HepG2 (cell line): Measurements from ENCODE around the gene CSTF1. TPM values are rescaled to one million over a fixed set of nuclear protein-coding genes. Genes with fewer than 3 reads are reported as not detected.

ENCODE experiments used
- ARNT ChIP-seq: fragments of 450-650 bp; IDR thresholded peaks from 2 replicates; pipeline ENCODE4 v1.6.1; 2017
- CBX2 ChIP-seq, 2 experiments: fragments of 200-600 bp in 1 of 2; sonication (generic); formaldehyde crosslinking in 1 of 2; IDR thresholded peaks; 2 replicates each; pipeline versions ENCODE4 v1.7.0 to v1.8.1; 2018 to 2022; ENCODE audit warnings: low read depth in 2 of 2, low read length in 1 of 2, mild to moderate bottlenecking in 1 of 2, missing genetic modification reagents in 1 of 2
- DNMT3B ChIP-seq: conservative IDR thresholded peaks from 2 replicates; pipeline ENCODE4 v1.6.1; 2016; ENCODE audit warnings: missing biosample characterization, control low read depth
- HDAC6 ChIP-seq: fragments of 200-600 bp; sonication (generic); IDR thresholded peaks from 2 replicates; pipeline ENCODE4 v1.7.0; 2017; ENCODE audit warnings: mild to moderate bottlenecking, antibody characterized with exemption, low read length, low read depth
- NFE2L1 ChIP-seq: sonication (generic); formaldehyde crosslinking; IDR thresholded peaks from 2 replicates; pipeline ENCODE4 v1.4.0; 2020; ENCODE audit warnings: missing genetic modification reagents, mild to moderate bottlenecking, borderline replicate concordance
- RARG ChIP-seq: sonication (generic); formaldehyde crosslinking; IDR thresholded peaks from 2 replicates; pipeline ENCODE4 v1.4.0; 2020; ENCODE audit warnings: low read depth, mild to moderate bottlenecking, missing genetic modification reagents
- REXO4 ChIP-seq: sonication (generic); formaldehyde crosslinking; IDR thresholded peaks from 2 replicates; pipeline ENCODE4 v1.8.0; 2022; ENCODE audit warnings: missing genetic modification reagents, mild to moderate bottlenecking, borderline replicate concordance
- ZBTB25 ChIP-seq: IDR thresholded peaks from 2 replicates; pipeline ENCODE4 v1.6.1; 2018; ENCODE audit warnings: missing genetic modification reagents
- ZFP1 ChIP-seq: IDR thresholded peaks from 2 replicates; pipeline ENCODE4 v1.6.1; 2016
- ZNF101 ChIP-seq: sonication (generic); formaldehyde crosslinking; IDR thresholded peaks from 2 replicates; pipeline ENCODE4 v1.4.0; 2020; ENCODE audit warnings: mild to moderate bottlenecking, low read depth, missing genetic modification reagents, borderline replicate concordance
- ZNF235 ChIP-seq: sonication (generic); formaldehyde crosslinking; IDR thresholded peaks from 2 replicates; pipeline ENCODE4 v1.8.1; 2023; ENCODE audit warnings: mild to moderate bottlenecking, missing genetic modification reagents, borderline replicate concordance
- ZNF337 ChIP-seq: sonication (generic); formaldehyde crosslinking; IDR thresholded peaks from 2 replicates; pipeline ENCODE4 v1.5.1; 2020; ENCODE audit warnings: missing genetic modification reagents, low read depth, mild to moderate bottlenecking, borderline replicate concordance
- ZNF407 ChIP-seq: sonication (generic); formaldehyde crosslinking; IDR thresholded peaks from one replicate; pipeline ENCODE4 v1.5.1; 2020; ENCODE audit warnings: mild to moderate bottlenecking, missing genetic modification reagents; ENCODE audit errors: not compliant biosample characterization
- ZNF776 ChIP-seq: sonication (generic); formaldehyde crosslinking; IDR thresholded peaks from 2 replicates; pipeline ENCODE4 v1.4.0; 2020; ENCODE audit warnings: mild to moderate bottlenecking, missing genetic modification reagents
- ZZZ3 ChIP-seq: sonication (generic); formaldehyde crosslinking; IDR thresholded peaks from 2 replicates; pipeline ENCODE4 v1.4.0; 2020; ENCODE audit warnings: missing genetic modification reagents, mild to moderate bottlenecking, borderline replicate concordance
- polyA plus RNA-seq, 8 experiments: library from polyadenylated mRNA; depleted of rRNA in 3 of 8; stranded (reverse) in 7 of 8; unstranded in 1 of 8; fragments of >200 nt; fragmentation: Illumina TruSeq in 4 of 8; extraction: Trizol in 4 of 8; gene quantifications; 2 replicates each; pipeline versions ENCODE4 v1.2.1 to v1.2.3, GENCODE V29; 2011 to 2016; ENCODE audit warnings: low read depth in 4 of 8, missing spikeins in 1 of 8, mixed read lengths in 1 of 8; ENCODE audit not compliant: insufficient read depth in 1 of 8
- total RNA-seq, 5 experiments: library from RNA; depleted of rRNA; stranded (reverse); fragments of >200 nt; fragmentation: Illumina TruSeq; extraction: Trizol; gene quantifications; 2 replicates each; pipeline ENCODE4 v1.2.3, GENCODE V29; 2016; ENCODE audit warnings: low read depth in 1 of 5
- TF ChIP-seq, protein P1 (sequence below): sonication (generic); formaldehyde crosslinking; IDR thresholded peaks from 2 replicates; pipeline ENCODE4 v1.5.0; 2020; ENCODE audit warnings: mild to moderate bottlenecking, missing genetic modification reagents

The CSTF1 gene
- total and polyA plus RNA-seq, 2 of the 13 experiments (the other 11 are each of a cell fraction or from before 2014, with no cell fraction given) = 70.9 to 100 TPM

- TF ChIP-seq, protein P1, sequence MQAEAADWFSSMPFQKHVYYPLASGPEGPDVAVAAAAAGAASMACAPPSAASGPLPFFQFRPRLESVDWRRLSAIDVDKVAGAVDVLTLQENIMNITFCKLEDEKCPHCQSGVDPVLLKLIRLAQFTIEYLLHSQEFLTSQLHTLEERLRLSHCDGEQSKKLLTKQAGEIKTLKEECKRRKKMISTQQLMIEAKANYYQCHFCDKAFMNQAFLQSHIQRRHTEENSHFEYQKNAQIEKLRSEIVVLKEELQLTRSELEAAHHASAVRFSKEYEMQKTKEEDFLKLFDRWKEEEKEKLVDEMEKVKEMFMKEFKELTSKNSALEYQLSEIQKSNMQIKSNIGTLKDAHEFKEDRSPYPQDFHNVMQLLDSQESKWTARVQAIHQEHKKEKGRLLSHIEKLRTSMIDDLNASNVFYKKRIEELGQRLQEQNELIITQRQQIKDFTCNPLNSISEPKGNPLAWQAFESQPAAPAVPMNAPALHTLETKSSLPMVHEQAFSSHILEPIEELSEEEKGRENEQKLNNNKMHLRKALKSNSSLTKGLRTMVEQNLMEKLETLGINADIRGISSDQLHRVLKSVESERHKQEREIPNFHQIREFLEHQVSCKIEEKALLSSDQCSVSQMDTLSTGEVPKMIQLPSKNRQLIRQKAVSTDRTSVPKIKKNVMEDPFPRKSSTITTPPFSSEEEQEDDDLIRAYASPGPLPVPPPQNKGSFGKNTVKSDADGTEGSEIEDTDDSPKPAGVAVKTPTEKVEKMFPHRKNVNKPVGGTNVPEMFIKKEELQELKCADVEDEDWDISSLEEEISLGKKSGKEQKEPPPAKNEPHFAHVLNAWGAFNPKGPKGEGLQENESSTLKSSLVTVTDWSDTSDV = peak; percentile 16; the same call in 1 of the 2 replicates
- TF ChIP-seq ZNF235 (CRISPR knock-in tag) = no peak
- no peak for TF ChIP-seq ARNT
- no peak for TF ChIP-seq ZNF407 (CRISPR knock-in tag)
- no peak for TF ChIP-seq CBX2 (IDR thresholded peaks at IDR 0.05; ENCODE audit: low read depth, low read length)
- no peak for TF ChIP-seq CBX2 (CRISPR knock-in tag; IDR thresholded peaks at IDR 0.05; ENCODE audit: low read depth)
- no peak for TF ChIP-seq RARG (CRISPR knock-in tag)
- TF ChIP-seq ZNF337 = no peak
- no peak for TF ChIP-seq ZBTB25 (CRISPR knock-in tag)
- no peak for TF ChIP-seq DNMT3B (CRISPR knock-in tag)
- no peak for TF ChIP-seq NFE2L1 (CRISPR knock-in tag)
- TF ChIP-seq ZZZ3 = no peak
- no peak for TF ChIP-seq ZNF776 (CRISPR knock-in tag)
- peak; percentile 55; the same call in 1 of the 2 replicates for TF ChIP-seq ZNF101 (CRISPR knock-in tag)
- 0 out of 2 replicates have a peak, but pooled peaks have one; percentile 1 for TF ChIP-seq REXO4 (CRISPR knock-in tag)
- TF ChIP-seq HDAC6 = no peak
- TF ChIP-seq ZFP1 (CRISPR knock-in tag) = no peak
These were observed 537 bp downstream of the CSTF1 start (continued) for GRCh38 chr20:56392881-56393482.
